Upper lobe of left lung (tissue), 6 donors: ENCODE data around the gene FAM24A. TPM values are rescaled to one million over a fixed set of nuclear protein-coding genes. Genes with fewer than 3 reads are reported as not detected.
"Not testable (repeated sequence)": the region's sequence is repeated elsewhere in the genome, so short reads cannot be mapped to it uniquely, and the experiment has no call there.

ENCODE experiments used
- ATAC-seq, 2 donors: fragments of 200-7000 bp; cut with Tn5 transposase; one replicate each; pipeline ENCODE4 v1.9.1; 2022; ENCODE audit warnings: mild to moderate bottlenecking in 2 of 2, moderate library complexity in 2 of 2; ENCODE audit not compliant: low FRiP score in 2 of 2
- DNase-seq, 2 donors: peaks; one replicate each; pipeline ENCODE4 v3.0.0-alpha.2; 2019 to 2020
- H3K27ac ChIP-seq, 4 donors: fragments of 200-600 bp; sonication (generic); one replicate each; pipeline ENCODE4 v1.5.1; 2016 to 2019
- H3K27me3 ChIP-seq, 4 donors: fragments of 200-600 bp; sonication (generic); one replicate each; pipeline ENCODE4 v1.5.1; 2017 to 2019
- H3K36me3 ChIP-seq, 4 donors: fragments of 200-600 bp; sonication (generic); one replicate each; pipeline ENCODE4 v1.5.1; 2016 to 2019
- H3K4me1 ChIP-seq, 4 donors: fragments of 200-600 bp; sonication (generic); one replicate each; pipeline ENCODE4 v1.5.1; 2018 to 2019
- H3K4me3 ChIP-seq, 4 donors: fragments of 200-600 bp; sonication (generic); one replicate each; pipeline ENCODE4 v1.5.1; 2017 to 2019; ENCODE audit warnings: mild to moderate bottlenecking in 2 of 4, moderate library complexity in 1 of 4
- H3K9me3 ChIP-seq, 4 donors: fragments of 200-600 bp; sonication (generic); one replicate each; pipeline ENCODE4 v1.5.1; 2018 to 2019
- CTCF ChIP-seq, 6 experiments: fragments of 450-650 bp in 4 of 6; fragments of 200-600 bp in 2 of 6; sonication (generic) in 2 of 6; IDR thresholded peaks; one replicate each; pipeline ENCODE4 v1.5.1; 2016 to 2019; ENCODE audit warnings: antibody characterized with exemption in 6 of 6
- EP300 ChIP-seq, 4 donors: sonication (generic); formaldehyde crosslinking; IDR thresholded peaks; one replicate each; pipeline ENCODE4 v1.5.1; 2017; ENCODE audit warnings: antibody characterized with exemption in 4 of 4, control low read depth in 2 of 4
- POLR2A ChIP-seq, 4 donors: fragments of 450-650 bp; IDR thresholded peaks; one replicate each; pipeline ENCODE4 v1.5.1; 2016 to 2017; ENCODE audit warnings: antibody characterized with exemption in 4 of 4, mild to moderate bottlenecking in 2 of 4
- POLR2AphosphoS5 ChIP-seq, 2 donors: sonication (generic); formaldehyde crosslinking; IDR thresholded peaks; one replicate each; pipeline ENCODE4 v1.5.1; 2017; ENCODE audit warnings: antibody characterized with exemption in 2 of 2
- WGBS, 2 donors: methylation state at CpG; one replicate each; pipeline ENCODE4 v1.1.5; 2017 to 2018; 5-methylcytosine and 5-hydroxymethylcytosine counted together
- total RNA-seq, 6 donors: library from RNA; depleted of rRNA in 4 of 6; stranded (reverse); fragments of >200 nt in 4 of 6; gene quantifications; one replicate each; pipeline versions ENCODE4 v1.1.0 to v1.2.1, GENCODE V29; 2016 to 2021
- donor health status: DM: no; HTN: no; CAD: no; lungs with moderate emphysema.
- donor health status: DM: no; HTN: yes; CAD: no; lungs with severe emphysema.

Gene FAM24A
- total RNA-seq, 6 donors from 2014 or later, result not detected

GRCh38 chr10:122864901-122865300, 45.5 kb upstream of the FAM24A start:
- H3K4me3 ChIP-seq, result no peak overlapping the region
- DNase-seq, result no peak
- peaks cover 0 to 4% (median 0%) of the 10 kb centered on the region in 4 donors for H3K4me1 ChIP-seq
- TF ChIP-seq EP300 (IDR thresholded peaks at IDR 0.05) (no peak), POLR2AphosphoS5 (IDR thresholded peaks at IDR 0.05) (no peak), POLR2A (IDR thresholded peaks at IDR 0.05) (no peak), CTCF (IDR thresholded peaks at IDR 0.05) (no peak)
- no peaks in the 10 kb centered on the region for H3K9me3 ChIP-seq
- H3K27ac ChIP-seq, result no peak overlapping the region
- WGBS, 2 donors, result 89 to 90% methylated on average over 1 of the region's 1 CpG
- no peak for ATAC-seq
- H3K36me3 ChIP-seq, result no peaks in the 10 kb centered on the region
- no peaks in the 10 kb centered on the region for H3K27me3 ChIP-seq

GRCh38 chr10:122866757-122867482, 43.5 kb upstream of the FAM24A start:
- not testable (repeated sequence) for H3K27me3 ChIP-seq, H3K4me3 ChIP-seq, H3K9me3 ChIP-seq, H3K36me3 ChIP-seq, H3K27ac ChIP-seq, ATAC-seq, H3K4me1 ChIP-seq, DNase-seq
- whole genome bisulfite sequencing, 2 donors, result 55 to 68% methylated on average over 3 of the region's 3 CpGs

- not testable (repeated sequence) for ATAC-seq, H3K27ac ChIP-seq, H3K4me1 ChIP-seq, H3K27me3 ChIP-seq, H3K9me3 ChIP-seq, DNase-seq, H3K4me3 ChIP-seq, H3K36me3 ChIP-seq
- 84 to 98% methylated on average over 2 of the region's 2 CpGs for WGBS, 2 donors
These were observed 41.6 kb upstream of the FAM24A start for GRCh38 chr10:122868768-122869167.

- not testable (repeated sequence) for ATAC-seq, H3K27ac ChIP-seq, DNase-seq, H3K27me3 ChIP-seq, H3K9me3 ChIP-seq, H3K4me3 ChIP-seq, H3K4me1 ChIP-seq, H3K36me3 ChIP-seq
- WGBS, 2 donors, result 100% methylated on average over 2 of the region's 2 CpGs
These were observed 38.5 kb upstream of the FAM24A start for GRCh38 chr10:122871947-122872346.

GRCh38 chr10:122875843-122876466, 34.5 kb upstream of the FAM24A start:
- Histone ChIP-seq H3K9me3 (no peaks in the 10 kb centered on the region), H3K4me3 (no peak overlapping the region), H3K36me3 (no peaks in the 10 kb centered on the region), H3K27ac (no peak overlapping the region), H3K27me3 (no peaks in the 10 kb centered on the region), H3K4me1 (peaks cover 7 to 21% (median 14%) of the 10 kb centered on the region in 4 donors)
- no peak for TF ChIP-seq CTCF (IDR thresholded peaks at IDR 0.05)
- TF ChIP-seq EP300 (IDR thresholded peaks at IDR 0.05), result no peak
- TF ChIP-seq POLR2AphosphoS5 (IDR thresholded peaks at IDR 0.05), result no peak
- no peak for TF ChIP-seq POLR2A (IDR thresholded peaks at IDR 0.05)
- ATAC-seq, result no peak
- no peak for DNase-seq
- WGBS, 2 donors, result 53 to 66% methylated on average over 6 of the region's 6 CpGs

- Histone ChIP-seq H3K4me1 (peaks cover 7 to 21% (median 14%) of the 10 kb centered on the region in 4 donors), H3K36me3 (no peaks in the 10 kb centered on the region), H3K4me3 (no peak overlapping the region), H3K27me3 (no peaks in the 10 kb centered on the region), H3K9me3 (no peaks in the 10 kb centered on the region), H3K27ac (no peak overlapping the region)
- WGBS, 2 donors, result 95% methylated on average over 1 of the region's 1 CpG
- DNase-seq (no peak), ATAC-seq (no peak)
- TF ChIP-seq CTCF (IDR thresholded peaks at IDR 0.05), result no peak
- no peak for TF ChIP-seq EP300 (IDR thresholded peaks at IDR 0.05)
- TF ChIP-seq POLR2A (IDR thresholded peaks at IDR 0.05), result no peak
- no peak for TF ChIP-seq POLR2AphosphoS5 (IDR thresholded peaks at IDR 0.05)
These were observed 33.9 kb upstream of the FAM24A start for GRCh38 chr10:122876467-122876855.
